Upper lobe of right lung (tissue), 1 donor: ENCODE measurements around the gene PAPOLG. TPM values are rescaled to one million over a fixed set of nuclear protein-coding genes. Genes with fewer than 3 reads are reported as not detected.
A peak's percentile ranks its signal among the peaks of the same experiment; 100 is the strongest.

Source experiments
- ATAC-seq: fragments of 200-7000 bp; cut with Tn5 transposase; one replicate; pipeline ENCODE4 v1.9.1; 2020; ENCODE audit warnings: mild to moderate bottlenecking, moderate library complexity
- DNase-seq: peaks from one replicate; pipeline ENCODE4 v3.0.0-alpha.2; 2020
- H3K27ac ChIP-seq: fragments of 200-600 bp; one replicate; pipeline ENCODE4 v1.8.0; 2022
- H3K27me3 ChIP-seq: fragments of 200-600 bp; one replicate; pipeline ENCODE4 v1.8.0; 2022; ENCODE audit warnings: mild to moderate bottlenecking
- H3K36me3 ChIP-seq: fragments of 200-600 bp; one replicate; pipeline ENCODE4 v1.8.0; 2022
- H3K4me1 ChIP-seq: fragments of 200-600 bp; one replicate; pipeline ENCODE4 v1.8.0; 2022
- H3K4me3 ChIP-seq: fragments of 200-600 bp; one replicate; pipeline ENCODE4 v1.8.0; 2022; ENCODE audit warnings: mild to moderate bottlenecking
- H3K9me3 ChIP-seq: fragments of 200-600 bp; one replicate; pipeline ENCODE4 v1.8.0; 2022
- intact Hi-C: fragments of 100-400 bp; cut with DNase I; formaldehyde crosslinking; loops from one replicate; pipeline ENCODE4 v1.11.0; 2022
- total RNA-seq: library from RNA; stranded (reverse); fragmentation: NEBNext Ultra II Directional; extraction: Animal tissue kit (Norgen Biotek cat#: 25700); gene quantifications from one replicate; pipeline ENCODE4 v1.2.1, GENCODE V29; 2021
- TF ChIP-seq, protein P1 (sequence below): fragments of 200-600 bp; IDR thresholded peaks from one replicate; pipeline ENCODE4 v1.8.0; 2022; ENCODE audit warnings: antibody characterized with exemption
- donor health status: DM: no; HTN: yes; CAD: no; lungs with severe emphysema.

PAPOLG gene
- total RNA-seq, 1 donor from 2014 or later = 13.3 TPM

DNA sequence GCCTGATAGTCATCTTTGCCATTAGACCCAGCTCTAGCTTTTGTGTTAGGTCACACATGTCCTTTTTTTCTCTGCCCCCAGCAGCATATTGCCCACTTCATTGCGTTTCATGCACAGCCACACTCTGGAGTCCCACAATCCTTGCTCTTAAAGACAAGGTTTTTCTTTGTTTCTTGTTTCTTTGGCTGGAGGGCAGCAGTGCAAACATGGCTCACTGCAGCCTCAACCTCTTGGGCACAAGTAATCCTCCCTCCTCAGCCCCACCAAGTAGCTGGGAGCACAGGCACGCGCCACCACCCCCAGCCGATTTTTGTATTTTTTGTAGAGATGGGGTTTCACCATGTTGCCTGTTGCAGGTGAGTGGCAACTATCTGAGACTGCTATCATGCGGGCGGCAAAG is 16.9 kb upstream of the PAPOLG start:
- TF ChIP-seq, protein P1, sequence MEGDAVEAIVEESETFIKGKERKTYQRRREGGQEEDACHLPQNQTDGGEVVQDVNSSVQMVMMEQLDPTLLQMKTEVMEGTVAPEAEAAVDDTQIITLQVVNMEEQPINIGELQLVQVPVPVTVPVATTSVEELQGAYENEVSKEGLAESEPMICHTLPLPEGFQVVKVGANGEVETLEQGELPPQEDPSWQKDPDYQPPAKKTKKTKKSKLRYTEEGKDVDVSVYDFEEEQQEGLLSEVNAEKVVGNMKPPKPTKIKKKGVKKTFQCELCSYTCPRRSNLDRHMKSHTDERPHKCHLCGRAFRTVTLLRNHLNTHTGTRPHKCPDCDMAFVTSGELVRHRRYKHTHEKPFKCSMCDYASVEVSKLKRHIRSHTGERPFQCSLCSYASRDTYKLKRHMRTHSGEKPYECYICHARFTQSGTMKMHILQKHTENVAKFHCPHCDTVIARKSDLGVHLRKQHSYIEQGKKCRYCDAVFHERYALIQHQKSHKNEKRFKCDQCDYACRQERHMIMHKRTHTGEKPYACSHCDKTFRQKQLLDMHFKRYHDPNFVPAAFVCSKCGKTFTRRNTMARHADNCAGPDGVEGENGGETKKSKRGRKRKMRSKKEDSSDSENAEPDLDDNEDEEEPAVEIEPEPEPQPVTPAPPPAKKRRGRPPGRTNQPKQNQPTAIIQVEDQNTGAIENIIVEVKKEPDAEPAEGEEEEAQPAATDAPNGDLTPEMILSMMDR = no peak
- Histone ChIP-seq H3K4me3 (no peak overlapping the region), H3K36me3 (no peaks in the 10 kb centered on the region), H3K9me3 (no peaks in the 10 kb centered on the region), H3K27ac (no peak overlapping the region), H3K4me1 (no peaks in the 10 kb centered on the region), H3K27me3 (peaks cover 15% of the 10 kb centered on the region)
- intact Hi-C loops = no loop called here
- ATAC-seq (no peak), DNase-seq (no peak)

DNA sequence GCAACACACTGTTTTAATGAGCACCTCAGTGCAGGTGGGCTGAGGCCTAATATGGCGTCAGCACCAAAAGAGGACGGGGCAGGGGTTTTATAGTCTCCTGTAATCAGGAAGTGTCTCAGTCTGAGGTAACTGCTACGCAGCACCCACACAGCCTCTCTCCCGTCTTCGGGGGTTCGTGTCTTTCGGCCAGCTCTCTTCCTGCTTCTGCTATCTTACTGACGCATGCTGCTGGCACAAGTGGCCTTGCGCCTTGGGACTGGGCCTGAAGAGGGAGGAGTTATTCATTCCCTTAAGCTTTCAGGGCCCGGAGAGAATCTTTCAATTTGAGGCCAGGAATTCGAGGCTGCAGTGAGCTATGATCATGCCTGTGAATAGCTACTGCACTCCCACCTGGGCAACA is 14.5 kb upstream of the PAPOLG start:
- H3K27ac ChIP-seq = no peak overlapping the region
- no peaks in the 10 kb centered on the region for H3K9me3 ChIP-seq
- ATAC-seq = no peak
- TF ChIP-seq, protein P1 = no peak
- DNase-seq = no peak
- H3K27me3 ChIP-seq = peaks cover 15% of the 10 kb centered on the region
- intact Hi-C loops = no loop called here
- H3K36me3 ChIP-seq = no peaks in the 10 kb centered on the region
- H3K4me3 ChIP-seq = no peak overlapping the region
- H3K4me1 ChIP-seq = no peaks in the 10 kb centered on the region

DNA sequence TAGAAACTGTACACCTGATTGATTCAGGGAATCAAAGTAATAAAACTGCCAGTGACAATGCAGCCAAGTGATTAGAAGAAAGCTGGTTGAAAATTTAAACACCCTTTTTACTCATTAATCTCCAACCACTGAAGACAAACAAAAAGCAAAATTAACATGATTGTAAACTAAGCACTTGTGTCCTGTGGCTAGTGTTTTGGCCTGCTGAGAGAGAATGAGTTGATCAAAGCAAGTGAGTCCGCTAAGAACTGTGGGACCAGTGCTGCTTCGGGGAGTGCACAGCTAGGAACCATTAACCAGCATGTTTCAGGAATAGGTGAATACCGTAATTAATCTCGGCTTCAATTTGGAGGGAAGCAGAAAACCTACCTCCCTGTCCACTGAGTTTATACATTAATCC is 13.6 kb upstream of the PAPOLG start:
- DNase-seq (no peak), ATAC-seq (no peak)
- Histone ChIP-seq H3K9me3 (no peaks in the 10 kb centered on the region), H3K4me3 (no peak overlapping the region), H3K27ac (no peak overlapping the region), H3K4me1 (no peaks in the 10 kb centered on the region), H3K27me3 (peaks cover 12% of the 10 kb centered on the region), H3K36me3 (no peaks in the 10 kb centered on the region)
- intact Hi-C loops = no loop called here
- TF ChIP-seq, protein P1 = no peak

DNA sequence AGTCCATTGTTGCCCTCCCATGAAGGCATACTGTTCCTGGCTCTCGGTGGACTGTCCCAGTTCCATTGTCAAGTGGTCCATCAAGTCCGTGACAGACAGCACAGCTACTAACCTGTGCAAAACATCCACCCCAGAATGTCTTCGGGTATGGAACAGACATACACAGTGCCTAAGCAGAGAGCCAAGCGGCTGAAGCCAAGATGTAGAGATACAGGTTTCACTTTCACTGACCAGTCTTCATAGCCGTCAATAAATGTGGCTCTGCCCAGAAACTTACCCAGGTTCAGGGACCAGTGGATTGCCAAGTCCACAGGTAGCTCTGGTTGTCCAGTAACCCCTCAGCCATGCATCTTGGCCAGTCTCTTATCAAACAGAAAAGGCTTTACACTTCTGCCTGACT is 10.7 kb upstream of the PAPOLG start:
- intact Hi-C loops = no loop called here
- Histone ChIP-seq H3K36me3 (no peaks in the 10 kb centered on the region), H3K9me3 (no peaks in the 10 kb centered on the region), H3K4me1 (no peaks in the 10 kb centered on the region), H3K27me3 (no peaks in the 10 kb centered on the region), H3K4me3 (no peak overlapping the region), H3K27ac (no peak overlapping the region)
- ATAC-seq = no peak
- no peak for DNase-seq
- TF ChIP-seq, protein P1 = no peak

DNA sequence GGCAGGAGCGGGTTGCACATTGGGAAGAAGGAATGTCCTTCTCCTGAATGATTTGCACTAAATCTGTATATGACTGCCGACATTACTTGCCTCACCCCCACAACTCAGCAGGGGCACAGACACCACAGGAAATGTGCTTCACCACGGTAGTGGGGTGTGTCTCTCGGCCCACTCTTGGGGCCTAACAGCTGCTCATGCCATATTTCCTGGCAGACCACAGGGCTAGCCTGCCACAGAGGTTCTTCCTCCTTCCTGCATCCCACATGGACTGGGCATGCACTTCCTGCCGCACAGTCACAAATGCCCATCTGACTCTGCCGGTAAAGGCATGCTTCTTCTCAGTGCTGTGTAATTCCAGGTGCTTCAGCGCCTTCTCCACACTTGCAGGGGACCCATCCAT is 10.3 kb upstream of the PAPOLG start:
- intact Hi-C loops = no loop called here
- TF ChIP-seq, protein P1 = no peak

DNA sequence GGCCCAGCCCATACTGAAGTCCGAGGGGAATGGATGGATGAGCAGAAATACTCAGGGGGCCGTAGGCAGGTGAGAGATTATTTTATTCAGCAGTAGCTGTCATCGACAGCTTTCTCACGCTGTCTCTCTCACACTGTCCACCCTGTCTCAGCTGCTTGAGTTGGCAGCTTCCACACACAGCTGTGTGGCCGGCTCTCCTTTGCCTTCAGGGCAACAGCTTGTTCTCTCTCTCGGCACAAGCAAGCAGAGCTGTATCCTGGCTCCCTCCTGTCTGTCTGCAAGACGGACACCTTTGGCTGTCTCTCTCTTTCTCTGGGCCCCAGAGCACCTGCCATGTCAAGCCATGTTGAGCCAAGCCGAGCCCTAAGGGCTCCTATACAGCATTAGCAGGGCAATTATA is 9.8 kb upstream of the PAPOLG start:
- Histone ChIP-seq H3K36me3 (no peaks in the 10 kb centered on the region), H3K27ac (no peak overlapping the region), H3K9me3 (no peaks in the 10 kb centered on the region), H3K4me3 (no peak overlapping the region), H3K27me3 (no peaks in the 10 kb centered on the region), H3K4me1 (no peaks in the 10 kb centered on the region)
- ATAC-seq (no peak), DNase-seq (no peak)
- intact Hi-C loops = no loop called here
- TF ChIP-seq, protein P1 = no peak

More for the DNA sequence above, 10.3 kb upstream of the PAPOLG start:
- no peaks in the 10 kb centered on the region for H3K9me3 ChIP-seq
- DNase-seq = no peak
- no peaks in the 10 kb centered on the region for H3K4me1 ChIP-seq
- H3K36me3 ChIP-seq = no peaks in the 10 kb centered on the region
- H3K27me3 ChIP-seq = no peaks in the 10 kb centered on the region
- H3K27ac ChIP-seq = no peak overlapping the region
- H3K4me3 ChIP-seq = no peak overlapping the region
- ATAC-seq = peak; percentile 80
